ENCODE measurements around the gene RREB1. TPM values are rescaled to one million over a fixed set of nuclear protein-coding genes. Genes with fewer than 3 reads are reported as not detected.
"Not testable (repeated sequence)": the region's sequence is repeated elsewhere in the genome, so short reads cannot be mapped to it uniquely, and the experiment has no call there.

RREB1 gene
- total RNA-seq, 5 donors from 2014 or later (not counting 1 experiment from before 2014, with no cell fraction given) = 38.1 to 50.1 (median 39.6) TPM

DNA sequence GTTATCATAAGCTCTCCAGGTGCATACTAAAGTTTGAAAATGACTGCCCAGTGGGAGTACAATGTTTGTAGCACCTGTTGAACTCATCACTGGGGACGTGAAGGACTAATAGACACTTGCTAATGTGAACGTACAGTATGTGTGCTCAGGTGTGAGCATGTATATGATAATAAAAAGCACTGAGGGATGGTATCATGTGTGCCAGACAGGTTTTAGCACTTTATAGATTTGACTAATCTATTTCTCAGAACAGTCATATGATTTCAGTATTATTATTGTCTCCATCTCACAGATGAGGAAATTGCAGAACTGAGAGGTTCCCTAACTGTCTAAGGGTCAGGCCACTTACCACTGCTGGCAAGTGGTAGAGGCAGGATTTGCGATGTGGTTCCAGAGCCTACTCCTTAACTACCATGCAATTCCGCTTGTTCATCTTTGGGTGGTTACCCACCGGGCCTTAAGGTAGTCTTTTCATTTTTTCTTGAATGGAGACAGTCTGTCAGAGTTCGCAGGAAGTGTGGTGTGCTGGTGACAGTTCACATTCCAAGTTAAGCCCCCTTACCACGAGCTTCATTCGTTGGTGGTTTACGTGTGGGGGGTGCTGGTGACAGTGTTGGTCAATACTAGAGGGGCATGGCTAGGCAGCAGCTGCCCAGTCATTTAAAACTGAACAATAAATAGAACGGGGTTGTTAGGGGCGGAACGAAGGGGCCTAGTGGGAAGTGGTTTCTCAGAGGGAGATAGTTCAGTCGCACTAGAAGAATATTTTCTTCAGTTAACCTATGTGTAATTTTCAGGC lies 46.8 kb downstream of the RREB1 start:
- no peak overlapping the region for H3K4me3 ChIP-seq (ENCODE audit: control insufficient read depth in 1 of 2, extremely low read depth in 1 of 2, low read length in 1 of 2)
- H3K4me1 Mint-ChIP-seq = peaks cover 84 to 92% (median 90%) of the 10 kb centered on the region in 3 donors
- POLR2A ChIA-PET = interaction anchor here (0.5 to 0.6 kb wide), 3 partner anchors 10 to 438 kb away, joined by 3 to 4 read pairs (median 3); no protein-coding TSS in a partner anchor

DNA sequence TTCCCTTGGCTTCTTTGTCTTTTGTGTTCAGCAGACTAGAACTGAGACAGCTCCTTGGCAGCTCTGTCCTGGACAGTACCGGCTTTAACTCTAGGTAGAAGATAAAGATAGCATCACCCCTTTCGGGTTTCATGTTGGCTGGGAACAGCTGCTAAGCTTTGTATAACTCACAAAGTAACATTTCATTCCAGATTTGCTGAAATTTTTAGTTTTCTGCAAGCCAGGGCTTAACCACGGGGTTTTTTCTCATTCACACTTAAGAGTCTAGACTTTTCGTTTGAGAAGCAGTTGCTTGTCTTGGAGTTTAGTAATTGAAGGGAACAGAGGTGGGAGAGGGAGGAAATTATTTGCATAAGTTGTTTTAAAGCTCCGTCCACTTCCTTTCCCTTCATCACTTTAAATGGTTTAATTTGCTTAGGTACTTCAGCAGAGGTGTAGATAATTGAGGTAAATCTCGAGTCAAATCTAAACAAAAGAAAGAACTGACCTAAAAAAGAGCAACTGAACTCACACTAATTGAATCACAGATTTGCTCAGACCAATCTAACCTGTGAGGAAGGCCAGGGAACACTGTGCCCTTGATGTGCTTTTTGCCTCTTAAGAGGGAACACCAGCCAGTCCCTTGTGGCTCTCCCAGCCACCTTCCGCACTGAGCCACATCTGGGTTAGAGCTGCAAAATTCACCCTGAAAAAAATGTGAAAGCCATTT lies 48.3 kb downstream of the RREB1 start:
- no peak overlapping the region for H3K27ac ChIP-seq (ENCODE audit: low read length)
- H3K4me1 Mint-ChIP-seq = peaks cover 80 to 86% (median 83%) of the 10 kb centered on the region in 3 donors
- CTCF ChIA-PET = interaction anchor here in 1 of 2 donors (0.8 kb wide), 1 partner anchor 18 kb away, joined by 3 read pairs; no protein-coding TSS in a partner anchor

More for the DNA sequence above, 46.8 kb downstream of the RREB1 start:
- ATAC-seq (replicated peaks in 1 of 4) = peak; percentile 27 to 83 (median 52)
- H3K9me3 ChIP-seq = no peaks in the 10 kb centered on the region
- Mint-ChIP-seq H3K27me3 (no peaks in the 10 kb centered on the region), H3K36me3 (peaks cover 3% of the 10 kb centered on the region), H3K27ac (peak overlapping the region; percentile 48 to 88), H3K9me3 (no peaks in the 10 kb centered on the region), H3K4me3 (peak overlapping the region; percentile 26 to 65 (median 42))
- no CpG with 5 or more reads among the region's 13 CpGs for WGBS (ENCODE audit: insufficient coverage)
- CTCF ChIA-PET = interaction anchor here (0.6 to 0.7 kb wide), 3 partner anchors 10 to 12 kb away, joined by 3 to 6 read pairs (median 3); no protein-coding TSS in a partner anchor
- no peaks in the 10 kb centered on the region for H3K27me3 ChIP-seq (replicated peaks in 1 of 2; ENCODE audit: control insufficient read depth in 2 of 2, extremely low read depth in 1 of 2, insufficient read depth in 2 of 2, low read length in 1 of 2)
- H3K27ac ChIP-seq (ENCODE audit: low read length) = peak overlapping the region; percentile 26
- no peaks in the 10 kb centered on the region for H3K36me3 ChIP-seq (ENCODE audit: control insufficient read depth in 2 of 2, extremely low read depth in 1 of 2, insufficient read depth in 1 of 2, low read length in 1 of 2)
- DNase-seq = peak in 6 of 35 experiments; percentile 6 to 42 (median 20)
- peaks cover 32 to 37% of the 10 kb centered on the region in 2 experiments for H3K4me1 ChIP-seq (ENCODE audit: control insufficient read depth in 1 of 2, extremely low read depth in 1 of 2, insufficient read depth in 2 of 2, low read length in 2 of 2)

DNA sequence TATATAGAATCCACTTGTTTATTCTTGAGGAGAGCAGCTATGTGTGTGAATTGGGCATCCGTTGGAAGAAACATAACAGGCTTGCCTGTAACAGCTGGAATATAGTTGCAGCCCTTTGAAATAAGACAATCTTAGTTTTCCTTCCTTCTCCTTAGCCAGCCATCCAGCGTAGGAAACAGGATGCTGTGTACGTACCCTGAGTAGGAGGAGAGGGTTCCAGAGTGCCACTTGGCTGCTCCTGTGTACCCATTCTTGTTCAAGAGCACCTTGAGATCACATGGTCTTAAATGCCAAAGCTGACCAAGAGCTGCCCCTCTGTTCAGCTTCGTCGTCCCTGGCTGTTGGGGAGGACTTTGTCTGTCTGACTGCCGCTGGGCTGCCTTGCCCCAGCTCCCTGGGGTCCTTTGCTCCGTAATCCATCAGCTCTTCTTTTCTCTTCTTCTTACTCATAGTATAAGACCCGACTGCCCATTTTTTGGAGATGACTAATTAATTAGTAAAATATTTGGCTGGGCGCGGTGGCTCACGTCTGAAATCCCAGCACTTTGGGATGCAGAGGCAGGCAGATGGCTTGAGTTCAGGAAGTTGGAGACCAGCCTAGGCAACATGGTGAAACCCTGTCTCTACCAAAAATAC lies 49.0 kb downstream of the RREB1 start:
- H3K4me3 ChIP-seq (ENCODE audit: control insufficient read depth in 1 of 2, extremely low read depth in 1 of 2, low read length in 1 of 2) = no peak overlapping the region
- Mint-ChIP-seq H3K4me3 (peak overlapping the region in 1 of 3 donors; percentile 65), H3K4me1 (peaks cover 80 to 86% (median 85%) of the 10 kb centered on the region in 3 donors), H3K27ac (no peak overlapping the region), H3K9me3 (no peaks in the 10 kb centered on the region), H3K27me3 (no peaks in the 10 kb centered on the region), H3K36me3 (peaks cover 3% of the 10 kb centered on the region)
- DNase-seq (no peak), ATAC-seq (replicated peaks in 1 of 4) (no peak)
- H3K4me1 ChIP-seq (ENCODE audit: control insufficient read depth in 1 of 2, extremely low read depth in 1 of 2, insufficient read depth in 2 of 2, low read length in 2 of 2) = peaks cover 32 to 35% of the 10 kb centered on the region in 2 experiments
- H3K27ac ChIP-seq (ENCODE audit: low read length) = no peak overlapping the region
- 90% methylated on average over 5 of the region's 11 CpGs for WGBS (ENCODE audit: insufficient coverage)
- H3K9me3 ChIP-seq = no peaks in the 10 kb centered on the region
- CTCF ChIA-PET = no interaction called here
- H3K27me3 ChIP-seq (replicated peaks in 1 of 2; ENCODE audit: control insufficient read depth in 2 of 2, extremely low read depth in 1 of 2, insufficient read depth in 2 of 2, low read length in 1 of 2) = no peaks in the 10 kb centered on the region
- H3K36me3 ChIP-seq (ENCODE audit: control insufficient read depth in 2 of 2, extremely low read depth in 1 of 2, insufficient read depth in 1 of 2, low read length in 1 of 2) = no peaks in the 10 kb centered on the region
- POLR2A ChIA-PET = interaction anchor here in 1 of 2 donors (1.1 kb wide), 1 partner anchor 10 kb away, joined by 3 read pairs; no protein-coding TSS in a partner anchor

More for the DNA sequence above, 48.3 kb downstream of the RREB1 start:
- POLR2A ChIA-PET = interaction anchor here in 1 of 2 donors (1.1 kb wide), 1 partner anchor 10 kb away, joined by 3 read pairs; no protein-coding TSS in a partner anchor
- Histone ChIP-seq H3K36me3 (ENCODE audit: control insufficient read depth in 2 of 2, extremely low read depth in 1 of 2, insufficient read depth in 1 of 2, low read length in 1 of 2) (no peaks in the 10 kb centered on the region), H3K4me3 (ENCODE audit: control insufficient read depth in 1 of 2, extremely low read depth in 1 of 2, low read length in 1 of 2) (no peak overlapping the region), H3K9me3 (no peaks in the 10 kb centered on the region), H3K27me3 (replicated peaks in 1 of 2; ENCODE audit: control insufficient read depth in 2 of 2, extremely low read depth in 1 of 2, insufficient read depth in 2 of 2, low read length in 1 of 2) (no peaks in the 10 kb centered on the region), H3K4me1 (ENCODE audit: control insufficient read depth in 1 of 2, extremely low read depth in 1 of 2, insufficient read depth in 2 of 2, low read length in 2 of 2) (peaks cover 32 to 39% of the 10 kb centered on the region in 2 experiments)
- Mint-ChIP-seq H3K4me3 (peak overlapping the region in 1 of 3 donors; percentile 65), H3K9me3 (no peaks in the 10 kb centered on the region), H3K36me3 (peaks cover 3% of the 10 kb centered on the region), H3K27ac (peak overlapping the region; percentile 23 to 45), H3K27me3 (no peaks in the 10 kb centered on the region)
- WGBS (ENCODE audit: insufficient coverage) = 100% methylated on average over 1 of the region's 7 CpGs
- ATAC-seq (replicated peaks in 1 of 4) (no peak), DNase-seq (no peak)

DNA sequence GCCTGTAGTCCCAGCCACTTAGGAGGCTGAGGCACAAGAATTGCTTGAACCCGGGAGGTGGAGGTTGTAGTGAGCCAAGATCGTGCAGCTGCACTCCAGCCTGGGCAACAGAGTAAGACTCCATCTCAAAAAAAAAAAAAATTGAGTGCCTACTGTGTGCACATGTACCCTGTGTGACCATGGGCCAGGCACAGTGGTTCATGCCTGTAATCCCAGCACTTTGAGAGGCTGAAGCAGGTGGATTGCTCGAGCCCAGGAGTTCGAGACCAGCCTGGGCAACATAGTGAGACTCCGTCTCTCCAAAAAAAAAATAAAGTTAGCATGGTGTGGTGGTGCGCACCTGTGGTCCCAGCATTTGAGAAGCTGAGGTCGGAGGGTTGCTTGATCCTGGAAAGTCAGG lies 49.5 kb downstream of the RREB1 start:
- H3K27ac ChIP-seq (ENCODE audit: low read length); ATAC-seq (replicated peaks in 1 of 4); H3K9me3 ChIP-seq; POLR2A ChIA-PET; H3K27ac Mint-ChIP-seq; H3K27me3 Mint-ChIP-seq; H3K4me3 Mint-ChIP-seq; DNase-seq; H3K27me3 ChIP-seq (replicated peaks in 1 of 2; ENCODE audit: control insufficient read depth in 2 of 2, extremely low read depth in 1 of 2, insufficient read depth in 2 of 2, low read length in 1 of 2); H3K36me3 ChIP-seq (ENCODE audit: control insufficient read depth in 2 of 2, extremely low read depth in 1 of 2, insufficient read depth in 1 of 2, low read length in 1 of 2); CTCF ChIA-PET; H3K9me3 Mint-ChIP-seq; H3K36me3 Mint-ChIP-seq; H3K4me3 ChIP-seq (ENCODE audit: control insufficient read depth in 1 of 2, extremely low read depth in 1 of 2, low read length in 1 of 2): not testable (repeated sequence)
- H3K4me1 Mint-ChIP-seq = peaks cover 79 to 84% (median 84%) of the 10 kb centered on the region in 3 donors
- 97% methylated on average over 7 of the region's 7 CpGs for WGBS (ENCODE audit: insufficient coverage)
- peaks cover 32 to 35% of the 10 kb centered on the region in 2 experiments for H3K4me1 ChIP-seq (ENCODE audit: control insufficient read depth in 1 of 2, extremely low read depth in 1 of 2, insufficient read depth in 2 of 2, low read length in 2 of 2)

DNA sequence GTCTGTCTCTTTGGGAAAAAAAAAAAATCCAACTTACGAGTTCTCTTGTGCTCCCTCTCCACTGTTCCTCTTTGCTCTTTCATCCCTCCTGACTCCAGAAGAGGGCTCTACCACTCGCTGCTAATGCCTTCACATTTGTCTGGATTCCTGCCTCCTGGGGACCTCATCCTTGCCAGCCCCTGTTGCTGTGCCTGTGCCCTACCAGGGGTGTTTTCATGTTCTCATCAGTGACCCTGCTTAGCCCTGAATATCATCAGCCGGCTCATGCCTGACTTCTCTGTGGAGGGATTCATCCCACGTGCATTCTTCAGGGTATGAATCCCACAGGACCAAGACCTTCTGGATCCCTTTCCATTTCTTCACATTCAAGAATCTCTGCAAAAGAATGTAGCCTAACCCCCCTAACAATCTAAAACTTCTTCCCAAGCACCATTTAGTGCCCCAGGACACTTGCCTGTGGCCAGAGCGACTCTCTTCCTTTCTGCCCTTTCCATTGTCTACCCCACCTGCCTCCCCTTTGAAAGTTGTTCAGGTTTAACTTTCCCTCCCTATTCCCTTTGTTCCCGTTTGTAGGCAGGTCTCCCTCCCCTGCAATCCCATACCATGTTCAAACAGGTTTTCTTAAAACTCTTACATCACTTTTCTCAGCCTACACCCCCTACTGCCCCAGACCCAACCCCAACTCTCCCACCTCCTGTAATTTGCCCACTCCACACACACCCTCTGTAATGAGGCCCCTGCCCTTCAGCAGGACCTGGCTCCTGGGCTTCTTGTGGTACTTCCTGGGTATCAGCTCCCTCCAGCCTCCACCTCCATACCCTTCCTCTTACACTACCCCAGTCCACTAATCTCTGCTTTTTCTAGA lies 50.2 kb downstream of the RREB1 start:
- no peaks in the 10 kb centered on the region for H3K27me3 Mint-ChIP-seq
- no peaks in the 10 kb centered on the region for H3K27me3 ChIP-seq (replicated peaks in 1 of 2; ENCODE audit: control insufficient read depth in 2 of 2, extremely low read depth in 1 of 2, insufficient read depth in 2 of 2, low read length in 1 of 2)
- H3K4me3 ChIP-seq (ENCODE audit: control insufficient read depth in 1 of 2, extremely low read depth in 1 of 2, low read length in 1 of 2) = no peak overlapping the region
- peaks cover 3% of the 10 kb centered on the region for H3K36me3 Mint-ChIP-seq
- ATAC-seq (replicated peaks in 1 of 4) = no peak
- no peak overlapping the region for H3K27ac ChIP-seq (ENCODE audit: low read length)
- H3K27ac Mint-ChIP-seq = peak overlapping the region in 1 of 2 donors; percentile 25
- H3K4me3 Mint-ChIP-seq = peak overlapping the region in 1 of 3 donors; percentile 10
- no peaks in the 10 kb centered on the region for H3K9me3 Mint-ChIP-seq
- DNase-seq = no peak
- CTCF ChIA-PET = interaction anchor here in 1 of 2 donors (0.5 to 1.0 kb wide), 2 partner anchors 40 to 118 kb away, joined by 3 read pairs; no protein-coding TSS in a partner anchor
- WGBS (ENCODE audit: insufficient coverage) = 100% methylated on average over 6 of the region's 6 CpGs
- H3K9me3 ChIP-seq = no peaks in the 10 kb centered on the region
- H3K4me1 Mint-ChIP-seq = peaks cover 79 to 83% (median 82%) of the 10 kb centered on the region in 3 donors
- no peaks in the 10 kb centered on the region for H3K36me3 ChIP-seq (ENCODE audit: control insufficient read depth in 2 of 2, extremely low read depth in 1 of 2, insufficient read depth in 1 of 2, low read length in 1 of 2)
- H3K4me1 ChIP-seq (ENCODE audit: control insufficient read depth in 1 of 2, extremely low read depth in 1 of 2, insufficient read depth in 2 of 2, low read length in 2 of 2) = peaks cover 32 to 35% of the 10 kb centered on the region in 2 experiments
- POLR2A ChIA-PET = interaction anchor here in 1 of 2 donors (0.6 kb wide), 2 partner anchors 73 to 110 kb away, joined by 3 read pairs; no protein-coding TSS in a partner anchor

All from T-cell (primary cell).